Panc1 (cell line): ENCODE results near the gene IPO11. TPM values are rescaled to one million over a fixed set of nuclear protein-coding genes. Genes with fewer than 3 reads are reported as not detected.

Experiments
- ATAC-seq: fragments of 200-7000 bp; cut with Tn5 transposase; 2 replicates; pipeline ENCODE4 v1.9.1; 2020; ENCODE audit warnings: mild to moderate bottlenecking, moderate library complexity
- BruUV-seq: library from RNA; stranded (reverse); fragments of 400-500 nt; replicated peaks from 2 replicates; lab custom pipeline; 2021; lab: Mats Ljungman, UMichigan
- CTCF ChIA-PET: fragments of 300-600 bp; sonication (Branson Sonifier 250); formaldehyde crosslinking; loops from one replicate; lab custom pipeline; 2022; ENCODE audit warnings: antibody characterized with exemption; lab: Charles Lee
- POLR2A ChIA-PET: fragments of 300-600 bp; sonication (Branson Sonifier 250); formaldehyde crosslinking; loops from one replicate; lab custom pipeline; 2022; ENCODE audit warnings: antibody characterized with exemption; lab: Charles Lee
- DNase-seq: peaks from one replicate; pipeline ENCODE4 v3.0.0-alpha.2; 2010; ENCODE audit warnings: low read depth, low spot score
- H3K27ac ChIP-seq: 2 replicates; pipeline ENCODE4 v1.5.1; 2011; ENCODE audit warnings: mild to moderate bottlenecking, low read length, inconsistent platforms
- H3K27me3 ChIP-seq: fragments of 200-500 bp; sonication (Bioruptor generic); 2 replicates; pipeline ENCODE4 v1.6.0; 2014; ENCODE audit warnings: low read length, inconsistent platforms; ENCODE audit not compliant: control insufficient read depth, insufficient read depth
- H3K36me3 ChIP-seq: fragments of 200-500 bp; sonication (Bioruptor generic); 2 replicates; pipeline ENCODE4 v1.5.1; 2014; ENCODE audit warnings: inconsistent platforms, mild to moderate bottlenecking, low read length, moderate library complexity; ENCODE audit not compliant: control insufficient read depth, insufficient read depth
- H3K4me1 ChIP-seq: 2 replicates; pipeline ENCODE4 v1.5.1; 2011; ENCODE audit warnings: inconsistent platforms, mild to moderate bottlenecking, low read length, moderate library complexity; ENCODE audit not compliant: control insufficient read depth, insufficient read depth
- H3K4me3 ChIP-seq, 2 experiments: 2 replicates each; pipeline ENCODE4 v1.5.1; 2011 to 2012; ENCODE audit warnings: low read depth in 2 of 2, low read length in 2 of 2, mild to moderate bottlenecking in 2 of 2, inconsistent platforms in 1 of 2, moderate library complexity in 1 of 2
- H3K9me3 ChIP-seq: fragments of 200-500 bp; sonication (Bioruptor generic); 2 replicates; pipeline ENCODE4 v1.5.1; 2014; ENCODE audit warnings: low read depth, mild to moderate bottlenecking, inconsistent platforms, low read length, moderate library complexity; ENCODE audit not compliant: control insufficient read depth, insufficient read depth
- CTCF ChIP-seq: fragments of 450-650 bp; IDR thresholded peaks from 2 replicates; pipeline ENCODE4 v1.5.1; 2017; ENCODE audit warnings: mild to moderate bottlenecking
- POLR2AphosphoS5 ChIP-seq: IDR thresholded peaks from 2 replicates; pipeline ENCODE4 v1.6.1; 2012; ENCODE audit warnings: mild to moderate bottlenecking, low read depth, low read length, moderate library complexity
- REST ChIP-seq, 2 experiments: IDR thresholded peaks; 2 replicates each; pipeline ENCODE4 v1.6.1; 2011 to 2012; ENCODE audit warnings: low read depth in 2 of 2, control low read depth in 1 of 2, low read length in 1 of 2, mild to moderate bottlenecking in 1 of 2, moderate library complexity in 1 of 2; ENCODE audit not compliant: insufficient read depth in 1 of 2
- SIN3A ChIP-seq: IDR thresholded peaks from 2 replicates; pipeline ENCODE4 v1.6.1; 2012; ENCODE audit warnings: low read depth, mild to moderate bottlenecking, low read length, moderate library complexity, borderline replicate concordance; ENCODE audit not compliant: insufficient read depth
- TCF7L2 ChIP-seq: IDR thresholded peaks from 2 replicates; pipeline ENCODE4 v1.6.1; 2011; ENCODE audit warnings: mild to moderate bottlenecking, low read depth, low read length, inconsistent platforms
- in situ Hi-C: cut with HindIII; loops from 2 replicates; pipeline ENCODE4 v1.10.0; 2016; ENCODE audit warnings: low sequenced_read_pairs, low pct_unique_long_range_greater_than_20kb
- intact Hi-C: fragments of 100-400 bp; cut with micrococcal nuclease; formaldehyde crosslinking; loops from one replicate; pipeline ENCODE4 v1.10.0; 2022; ENCODE audit not compliant: unreplicated experiment
- total RNA-seq: library from RNA; stranded (reverse); gene quantifications from one replicate; pipeline ENCODE4 v1.2.1, GENCODE V29; 2021; ENCODE audit not compliant: unreplicated experiment

The IPO11 gene
- total RNA-seq, 1 experiment from 2014 or later = 39.8 TPM

GRCh38 chr5:62403411-62404250, 8.9 kb upstream of the IPO11 start, which contains the start of gene DIMT1:
Gene DIMT1, minus strand, starts transcription at chr5:62403905. Its CDS starts 133 bp downstream, at chr5:62403772.
- peak; percentile 92 for DNase-seq
- H3K9me3 ChIP-seq = no peaks in the 10 kb centered on the region
- H3K4me1 ChIP-seq = peaks cover 6% of the 10 kb centered on the region; the same call in 1 of the 2 replicates
- H3K27ac ChIP-seq = peak within 1 kb of the TSS; percentile 98
- intact Hi-C loops (no loop called here), in situ Hi-C loops (no loop called here)
- ChIA-PET CTCF (interaction anchor here (0.6 to 0.7 kb wide), 3 partner anchors 9 to 51 kb away, joined by 4 to 5 read pairs (median 5); partner anchors contain the start of gene IPO11), POLR2A (interaction anchor here (0.6 to 2.2 kb wide), 3 partner anchors 9 to 82 kb away, joined by 5 to 11 read pairs (median 5); partner anchors contain the start of gene IPO11)
- peak within 1 kb of the TSS; percentile 69 to 85 for H3K4me3 ChIP-seq
- ATAC-seq = peak; percentile 100
- H3K36me3 ChIP-seq = no peaks in the 10 kb centered on the region; the same call in 1 of the 2 replicates
- TF ChIP-seq CTCF = no peak
- peak; percentile 83 for TF ChIP-seq SIN3A
- peak; percentile 91 for TF ChIP-seq POLR2AphosphoS5
- 0 out of 2 replicates have a peak, but pooled peaks have one; percentile 30 for TF ChIP-seq TCF7L2
- H3K27me3 ChIP-seq = no peaks in the 10 kb centered on the region
- BruUV-seq = no TSS peak

- Histone ChIP-seq H3K4me3 (peak overlapping the region; percentile 70 to 90), H3K36me3 (no peaks in the 10 kb centered on the region; the same call in 1 of the 2 replicates), H3K27ac (peak overlapping the region; percentile 81; the same call in 1 of the 2 replicates), H3K4me1 (peaks cover 13% of the 10 kb centered on the region), H3K27me3 (no peaks in the 10 kb centered on the region), H3K9me3 (no peaks in the 10 kb centered on the region)
- intact Hi-C loops = no loop called here
- in situ Hi-C loops = no loop called here
- ChIA-PET CTCF (no interaction called here), POLR2A (interaction anchor here (2.5 kb wide), 1 partner anchor 10 kb away, joined by 11 read pairs; the partner anchor contains the start of gene DIMT1)
- BruUV-seq = no TSS peak
- DNase-seq (no peak), ATAC-seq (no peak)
- no peak for TF ChIP-seq SIN3A
- no peak for TF ChIP-seq REST (IDR thresholded peaks at IDR 0.05; ENCODE audit: insufficient read depth in 1 of 2, low read depth in 2 of 2, low read length in 1 of 2)
- TF ChIP-seq POLR2AphosphoS5 = no peak
- no peak for TF ChIP-seq CTCF
- no peak for TF ChIP-seq TCF7L2
Observed at GRCh38 chr5:62413711-62414110, 1.1 kb downstream of the IPO11 start.
